ENCODE measurements around the gene GTF3C2. TPM values are rescaled to one million over a fixed set of nuclear protein-coding genes. Genes with fewer than 3 reads are reported as not detected.
A peak's percentile ranks its signal among the peaks of the same experiment; 100 is the strongest.

The GTF3C2 gene
- total and polyA plus RNA-seq, 2 of the 4 experiments (the other 2 are of a cell fraction), result 25.5 to 36.9 TPM

DNA sequence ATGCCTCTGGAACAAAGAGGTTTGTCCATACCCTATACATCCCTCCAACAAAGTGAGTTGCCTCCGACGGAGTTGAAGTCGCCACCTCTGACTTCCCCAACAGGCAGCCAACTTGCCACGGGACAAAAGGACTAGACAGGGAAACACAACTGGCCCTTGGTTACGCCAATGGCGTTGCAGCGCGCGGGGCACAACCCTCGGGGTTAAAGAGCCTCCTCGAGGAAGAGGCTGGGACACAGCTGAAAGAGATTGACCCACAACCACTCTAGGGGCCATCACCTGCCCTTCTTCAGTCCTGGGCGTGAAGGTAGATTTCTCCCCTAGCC lies 545 bp downstream of the GTF3C2 start:
- ChIA-PET CTCF (no interaction called here), POLR2A (ENCODE audit: unreplicated experiment) (interaction anchor here (1.6 kb wide), 1 partner anchor 24 kb away, joined by 5 read pairs; the partner anchor contains the start of gene ZNF513)
- no TSS peak for BruUV-seq (replicated peaks)
- peak overlapping the region; percentile 81 for H3K56ac ChIP-seq (ENCODE audit: extremely low read depth, insufficient read depth, low read length)
- peak overlapping the region; percentile 95 for H3K4ac ChIP-seq (ENCODE audit: low read depth, low read length)
- H2BK20ac ChIP-seq (ENCODE audit: low read depth, low read length), result no peak overlapping the region
- no peaks in the 10 kb centered on the region for H3K36me3 ChIP-seq (ENCODE audit: control insufficient read depth, insufficient read depth, low read length)
- peak overlapping the region; percentile 94 for H2AK5ac ChIP-seq (ENCODE audit: low read depth, low read length)
- in situ Hi-C loops (cut with MboI; ENCODE audit: low sequenced_read_pairs), result no loop called here
- H4K8ac ChIP-seq (ENCODE audit: low read depth in 2 of 2, low read length in 2 of 2), result peak overlapping the region; percentile 73 to 98
- H3K27ac ChIP-seq (ENCODE audit: insufficient read depth, low read length), result peak overlapping the region; percentile 88
- no peaks in the 10 kb centered on the region for H3K27me3 ChIP-seq (ENCODE audit: control insufficient read depth, insufficient read depth, low read length)
- H3K9ac ChIP-seq (ENCODE audit: low read depth, low read length), result peak overlapping the region; percentile 92
- H3K79me1 ChIP-seq (ENCODE audit: low read depth in 1 of 2, low read length in 2 of 2), result peaks cover 21 to 42% of the 10 kb centered on the region in 2 experiments
- peak overlapping the region; percentile 93 for H3K4me2 ChIP-seq (ENCODE audit: low read depth, low read length)
- no peaks in the 10 kb centered on the region; the same call in 1 of the 2 replicates for H4K20me1 ChIP-seq (ENCODE audit: insufficient read depth, low read length)
- peak overlapping the region; percentile 88 for H3K14ac ChIP-seq (replicated peaks; ENCODE audit: low read depth, low read length)
- peak overlapping the region; percentile 24; the same call in 1 of the 2 replicates for H3K18ac ChIP-seq (ENCODE audit: low read depth, low read length)
- H2BK15ac ChIP-seq (ENCODE audit: low read depth, low read length), result no peak overlapping the region
- peak overlapping the region; percentile 98 for H2AFZ ChIP-seq (replicated peaks; ENCODE audit: low read length, poor library complexity)
- WGBS, 2 experiments (ENCODE audit: extremely low coverage in 2 of 2, insufficient read length in 1 of 2), result 0% methylated on average over 3 of the region's 12 CpGs; no CpG with 5 or more reads in 1 of the 2 experiments
- peak overlapping the region; percentile 96 for H2AK9ac ChIP-seq (replicated peaks; ENCODE audit: low read depth, low read length, poor library complexity)
- H3K9me3 ChIP-seq (ENCODE audit: control insufficient read depth, insufficient read depth, low read length), result no peaks in the 10 kb centered on the region
- TF ChIP-seq MAZ (IDR thresholded peaks at IDR 0.05; ENCODE audit: borderline replicate concordance, low read depth, low read length) (no peak), MXI1 (IDR thresholded peaks at IDR 0.05; ENCODE audit: borderline replicate concordance, low read depth, low read length) (0 out of 2 replicates have a peak, but pooled peaks have one; percentile 36), SMC3 (IDR thresholded peaks at IDR 0.05; ENCODE audit: low read depth, low read length) (no peak), NFE2L2 (IDR thresholded peaks at IDR 0.05; ENCODE audit: low read depth, low read length) (no peak), RCOR1 (IDR thresholded peaks at IDR 0.05; ENCODE audit: insufficient replicate concordance, low read length) (no peak), CTCF (conservative IDR thresholded peaks at IDR 0.05; ENCODE audit: low read depth, low read length) (no peak)
- no peaks in the 10 kb centered on the region; the same call in 1 of the 2 replicates for H3K9me1 ChIP-seq (ENCODE audit: insufficient read depth, low read length)
- peak overlapping the region; percentile 65 for H2BK120ac ChIP-seq (ENCODE audit: low read depth, low read length)
- dilution Hi-C loops (cut with HindIII; ENCODE audit: low sequenced_read_pairs, unreplicated experiment), result no loop called here
- H3K4me3 ChIP-seq (ENCODE audit: insufficient read depth, low read depth, low read length), result peak overlapping the region; percentile 88
- H3K4me1 ChIP-seq (ENCODE audit: control insufficient read depth, insufficient read depth, low read length), result peaks cover 8% of the 10 kb centered on the region
- H2BK5ac ChIP-seq (ENCODE audit: low read depth, low read length, poor library complexity, severe bottlenecking), result peak overlapping the region; percentile 71
- H3K23ac ChIP-seq (ENCODE audit: low read depth, low read length), result peak overlapping the region; percentile 69
- intact Hi-C loops (cut with micrococcal nuclease), result loop anchor here (5.0 kb wide), 1 partner anchor 34 kb away; the partner anchor contains the start of gene MPV17
- peak overlapping the region; percentile 48 for H4K5ac ChIP-seq (ENCODE audit: low read depth, low read length)
- peak; percentile 53 for DNase-seq
- peak overlapping the region; percentile 87 for H4K91ac ChIP-seq (ENCODE audit: insufficient read depth, low read depth, low read length)
- ATAC-seq (ENCODE audit: low read depth), result peak; percentile 40

All from IMR-90 (cell line).